GM19099 (cell line): Measurements from ENCODE around the gene STIM2.
A peak's percentile ranks its signal among the peaks of the same experiment; 100 is the strongest.

Source experiments
- POLR2A ChIP-seq: IDR thresholded peaks from 3 replicates; pipeline ENCODE4 v1.6.1; 2011; ENCODE audit warnings: low read depth; ENCODE audit not compliant: insufficient read length; ENCODE audit errors: extremely low read depth

Gene STIM2

DNA sequence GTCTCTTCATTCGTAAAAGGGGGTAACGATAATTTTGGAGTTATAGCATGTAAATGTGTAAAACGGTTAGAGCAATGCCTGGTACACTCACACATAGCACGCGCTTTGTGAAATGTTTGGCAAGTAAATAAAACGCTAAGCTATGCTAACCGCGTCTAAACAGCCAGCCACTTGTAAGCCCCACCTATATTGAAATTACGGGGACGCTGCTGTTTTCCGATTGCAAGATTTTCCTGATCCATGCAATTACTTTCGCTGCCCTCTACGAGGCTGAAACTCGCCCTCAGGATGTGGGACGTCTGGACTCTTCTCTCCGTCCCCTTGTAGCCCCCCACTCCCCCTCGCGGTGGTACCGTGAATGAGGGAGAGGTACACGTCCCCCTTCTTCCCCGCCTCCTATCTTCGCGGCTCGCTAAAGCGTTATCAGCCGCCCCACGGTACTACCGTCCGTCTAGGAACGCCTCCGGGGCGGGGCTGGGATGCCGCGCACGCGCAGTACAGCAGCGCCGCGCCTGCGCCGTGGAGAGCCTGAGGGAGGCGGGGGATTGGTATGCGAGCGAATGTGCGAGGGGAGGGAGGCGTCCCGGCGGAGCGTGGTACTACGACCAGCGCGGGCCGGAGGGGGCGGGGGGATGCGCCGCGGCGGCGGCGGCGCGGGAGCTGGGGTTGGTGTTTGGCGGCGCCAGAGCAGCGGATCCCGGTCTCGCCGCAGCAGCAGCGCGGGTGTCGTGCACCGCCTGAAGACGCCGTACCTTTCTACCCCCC is at the start of gene STIM2:
Gene STIM2, plus strand, starts transcription at position 685 of the 765 bp plus-strand sequence.
- peak; percentile 77 for TF ChIP-seq POLR2A

DNA sequence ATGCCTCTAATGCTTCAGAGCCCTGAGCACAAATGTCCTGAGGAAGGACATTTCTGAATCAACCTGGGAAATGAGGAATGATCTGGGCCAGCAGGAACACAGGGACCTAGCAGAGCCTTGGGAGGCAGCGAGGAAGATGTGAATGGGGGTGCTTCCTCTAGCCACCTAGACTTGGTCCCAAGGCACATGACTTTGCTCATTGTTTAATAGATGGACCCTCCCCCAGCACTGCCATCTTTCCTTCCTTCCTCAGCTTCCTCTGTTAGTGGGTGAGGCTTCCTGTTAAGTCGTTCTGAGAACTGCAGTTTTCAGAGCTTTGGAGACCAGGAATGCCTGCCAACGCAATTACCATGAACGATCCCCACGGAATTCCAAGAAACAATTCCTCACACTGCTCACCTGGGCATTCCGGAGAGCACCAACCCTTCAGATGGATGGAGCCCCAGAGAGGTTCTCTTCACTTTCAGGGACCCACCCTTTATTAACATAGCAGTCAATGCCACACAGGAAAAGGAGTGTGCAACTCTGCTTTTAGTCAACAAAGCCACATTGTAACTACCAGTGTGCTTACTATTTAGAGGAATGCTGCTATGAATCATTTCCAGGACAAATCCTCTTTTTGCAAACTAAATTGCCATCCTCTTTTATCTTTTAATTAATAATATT is 48.5 kb upstream of the STIM2 start:
- TF ChIP-seq POLR2A, result no peak

DNA sequence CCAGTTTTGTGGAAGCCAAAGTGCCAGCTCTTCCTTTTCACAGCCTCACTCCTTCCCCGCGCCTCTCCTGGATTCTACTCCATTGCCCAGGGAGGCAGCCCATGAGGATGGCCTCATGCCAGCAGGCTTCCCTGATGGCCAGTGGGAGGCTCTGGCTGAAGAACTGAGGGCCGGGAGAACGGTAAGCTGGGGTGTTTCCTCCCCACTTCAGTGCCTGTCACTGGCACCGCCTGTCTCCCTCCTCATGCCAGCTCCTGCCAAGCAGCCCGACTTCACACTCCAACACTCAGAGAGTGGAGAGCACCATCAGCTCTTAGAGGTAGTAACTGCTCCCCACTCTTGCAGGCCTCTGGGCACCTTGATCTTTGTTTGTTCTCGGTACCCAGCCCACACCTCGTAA is 46.9 kb upstream of the STIM2 start:
- no peak for TF ChIP-seq POLR2A

DNA sequence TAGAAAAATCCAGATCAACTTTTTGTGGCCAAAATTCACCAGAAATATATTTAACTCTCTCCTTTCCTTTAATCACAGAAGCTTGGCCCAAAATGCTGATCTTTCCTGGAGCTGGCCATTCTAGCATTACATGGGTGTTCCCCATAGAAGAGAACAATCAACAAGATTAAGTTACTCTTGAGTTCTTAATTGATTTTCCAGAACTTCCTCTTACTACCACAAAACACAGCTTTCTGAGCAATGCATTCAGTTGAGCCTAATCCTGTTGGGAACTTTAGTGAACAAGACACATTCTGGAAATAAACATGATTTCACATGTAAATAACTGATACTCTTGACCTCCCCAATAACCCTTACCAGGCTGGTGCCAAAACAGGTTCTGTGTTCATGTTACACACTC is 45.4 kb upstream of the STIM2 start:
- no peak for TF ChIP-seq POLR2A

DNA sequence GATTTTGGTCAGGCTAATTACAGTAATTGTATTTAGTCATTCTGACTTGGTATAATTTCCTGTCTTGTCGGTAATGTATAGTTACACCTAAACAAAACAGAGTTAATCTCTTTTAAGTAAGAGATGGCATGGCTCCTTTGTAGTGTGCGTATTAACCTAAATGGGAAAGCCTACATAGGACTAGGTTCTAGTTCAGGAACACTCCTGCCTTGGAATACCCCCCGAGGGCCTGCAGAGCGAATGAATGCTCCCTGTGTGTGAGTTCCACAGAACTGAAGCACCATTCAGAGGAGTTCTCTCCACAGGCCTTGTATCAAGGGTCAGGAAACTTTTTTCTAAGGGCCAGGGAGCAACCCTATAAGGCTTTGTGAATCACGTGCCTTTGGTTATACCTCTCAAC is 44.9 kb upstream of the STIM2 start:
- no peak for TF ChIP-seq POLR2A

DNA sequence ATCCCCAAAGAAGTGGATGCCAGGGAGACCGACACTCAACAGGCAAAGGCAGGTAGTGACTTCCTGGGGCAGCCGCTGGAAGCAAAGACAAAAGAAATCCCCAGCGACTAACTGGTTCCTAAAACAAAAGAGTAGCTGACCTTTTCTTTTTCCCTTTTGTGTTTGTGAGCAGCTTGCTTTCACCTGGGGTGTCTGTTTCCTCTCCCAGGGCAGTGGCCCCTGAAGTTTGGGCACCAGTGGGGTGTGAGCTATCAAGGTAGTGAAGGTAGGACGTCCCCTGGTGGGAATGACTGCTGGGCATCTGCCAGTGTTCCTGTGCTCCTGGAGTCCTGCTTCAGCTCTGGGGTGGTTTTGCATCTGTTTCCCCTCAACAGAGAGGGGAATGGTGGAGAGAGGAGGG is 41.6 kb upstream of the STIM2 start:
- no peak for TF ChIP-seq POLR2A

DNA sequence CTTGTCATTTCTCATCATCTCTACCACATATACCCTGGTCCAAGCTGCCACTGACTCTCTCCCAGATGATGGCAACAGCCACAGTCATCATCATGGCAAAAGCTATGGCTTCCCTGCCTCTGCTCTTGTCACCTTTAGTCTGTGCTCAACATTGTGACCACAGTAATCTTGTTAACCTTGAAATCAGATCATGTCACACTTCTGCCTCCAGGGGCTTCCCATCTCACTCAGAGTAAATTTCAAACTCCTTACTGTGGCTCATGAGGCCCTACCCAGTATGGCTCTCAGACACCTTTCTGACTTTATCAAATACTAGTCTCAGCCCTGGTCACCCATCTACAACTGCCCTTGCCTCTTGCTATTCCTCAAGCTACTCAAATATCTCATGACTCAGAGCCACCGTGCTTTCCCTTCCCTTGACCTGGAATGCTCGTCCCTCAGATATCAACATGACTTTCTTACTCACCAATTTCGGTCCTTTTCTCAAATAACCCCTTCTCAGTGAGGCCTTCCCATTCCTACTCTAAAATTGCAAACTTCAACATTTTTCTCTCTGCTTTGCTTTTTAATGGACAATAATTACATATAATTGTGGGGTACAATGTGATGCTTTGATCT is 41.1 kb upstream of the STIM2 start:
- no peak for TF ChIP-seq POLR2A

DNA sequence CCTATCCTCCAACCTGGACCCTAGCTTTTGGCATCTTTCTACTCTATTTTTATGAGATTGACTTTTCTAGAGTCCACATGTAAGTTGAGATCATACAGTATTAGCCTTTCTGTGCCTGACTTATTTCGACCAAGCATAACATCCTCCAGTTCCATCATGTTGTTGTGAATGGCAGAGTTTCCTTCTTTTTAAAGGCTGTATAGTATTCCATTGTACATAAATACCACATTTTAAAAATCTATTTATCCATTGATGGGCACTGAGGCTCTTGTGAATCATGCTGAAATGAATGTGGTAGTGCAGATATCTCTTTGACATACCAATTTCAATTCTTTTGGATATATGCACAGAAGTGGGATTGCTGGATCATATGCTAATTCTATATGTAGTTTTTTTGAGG is 40.3 kb upstream of the STIM2 start:
- TF ChIP-seq POLR2A, result no peak

DNA sequence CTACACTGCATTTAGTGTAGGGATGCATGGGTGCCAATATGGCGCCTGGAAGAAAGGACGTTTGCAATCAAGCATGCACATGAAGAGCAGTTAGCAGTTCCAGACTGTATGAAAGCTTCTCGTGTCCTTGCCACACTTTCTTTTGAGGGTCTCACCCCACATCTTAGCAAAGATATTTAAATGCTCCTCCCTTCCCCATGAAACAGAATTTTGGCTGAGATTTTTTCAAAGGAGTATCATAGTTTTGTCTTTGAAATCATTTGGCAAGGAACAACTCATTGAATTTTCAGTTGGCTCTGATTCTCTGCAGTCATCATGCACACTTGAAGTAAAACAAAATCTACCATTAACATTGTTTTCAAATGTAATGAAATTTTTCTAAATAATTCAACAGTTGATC is 39.6 kb upstream of the STIM2 start:
- TF ChIP-seq POLR2A, result no peak

DNA sequence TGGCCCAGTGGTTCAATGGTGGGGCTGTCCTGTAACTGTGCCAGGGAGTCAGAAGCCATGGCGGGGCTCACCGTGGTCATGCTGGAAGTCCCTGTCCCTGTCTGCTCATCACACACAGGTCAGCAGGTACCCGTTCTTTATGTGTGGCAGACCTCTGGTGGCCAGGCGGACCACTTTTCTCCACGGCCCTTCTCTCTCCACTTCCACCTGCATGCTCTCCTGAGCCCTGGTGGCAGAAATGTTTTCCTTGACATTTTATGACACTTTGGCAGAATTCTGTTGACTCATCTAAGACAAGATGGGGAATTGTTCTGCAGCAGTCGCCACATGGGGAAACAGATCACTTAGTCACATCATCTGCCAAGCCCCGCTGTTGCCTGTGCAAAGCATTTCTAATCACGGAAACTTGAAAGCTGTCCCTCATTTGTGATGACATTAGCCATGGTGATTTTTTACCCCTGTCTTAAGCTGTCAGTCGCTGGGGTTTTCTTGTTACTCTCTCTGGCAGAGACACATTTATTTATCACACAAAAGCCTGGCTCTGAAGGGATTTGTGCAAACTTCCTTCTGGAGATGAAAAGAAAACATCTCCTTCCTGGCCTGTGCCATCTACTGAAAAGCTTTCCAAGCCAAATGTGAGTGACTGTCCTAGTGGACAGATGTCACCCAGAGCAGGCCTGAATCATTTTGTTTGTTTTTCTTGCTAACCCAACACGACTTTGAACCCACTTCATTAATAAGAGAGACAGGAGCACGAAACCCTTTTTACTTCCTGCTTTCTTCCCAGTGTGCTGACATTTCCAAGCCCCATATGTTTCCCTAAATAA is 38.8 kb upstream of the STIM2 start:
- no peak for TF ChIP-seq POLR2A

DNA sequence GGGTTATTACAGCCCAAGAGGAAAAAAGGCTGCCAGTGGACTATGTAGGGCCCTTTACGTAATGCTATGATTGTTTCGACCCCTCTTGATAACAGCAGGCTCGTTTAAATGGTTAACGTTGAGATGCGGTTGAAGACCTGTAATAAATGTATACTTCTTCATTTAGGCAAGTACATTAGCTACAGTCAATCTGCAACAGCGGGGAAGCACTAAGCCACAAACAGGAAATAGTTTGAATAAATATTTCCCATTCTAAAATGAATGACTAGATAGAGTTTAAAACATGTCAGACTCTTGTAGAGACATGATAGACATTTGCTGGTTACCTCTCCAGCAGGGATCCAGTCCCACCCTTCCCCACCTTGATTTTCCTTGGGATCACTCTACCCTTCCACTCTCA is 38.1 kb upstream of the STIM2 start:
- no peak for TF ChIP-seq POLR2A

DNA sequence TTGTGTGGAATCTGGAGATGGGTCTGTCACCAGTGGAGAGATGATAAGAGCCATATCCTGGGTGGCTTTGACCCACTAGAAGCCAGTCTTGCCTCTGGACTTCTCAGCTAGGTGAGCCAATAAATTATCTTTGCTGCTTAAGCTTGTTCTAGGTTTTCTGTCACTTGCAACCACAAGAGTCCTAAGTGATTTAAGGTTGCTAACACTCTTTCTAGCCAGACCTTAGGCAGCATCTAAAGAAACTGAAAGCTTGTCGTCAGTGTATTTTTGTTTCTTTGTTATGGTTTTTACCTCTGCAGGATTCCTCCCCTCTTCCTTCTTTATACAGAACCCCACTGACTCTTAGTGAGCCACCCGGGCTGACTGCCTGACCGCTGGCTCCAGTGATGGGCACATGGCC is 37.1 kb upstream of the STIM2 start:
- no peak for TF ChIP-seq POLR2A

DNA sequence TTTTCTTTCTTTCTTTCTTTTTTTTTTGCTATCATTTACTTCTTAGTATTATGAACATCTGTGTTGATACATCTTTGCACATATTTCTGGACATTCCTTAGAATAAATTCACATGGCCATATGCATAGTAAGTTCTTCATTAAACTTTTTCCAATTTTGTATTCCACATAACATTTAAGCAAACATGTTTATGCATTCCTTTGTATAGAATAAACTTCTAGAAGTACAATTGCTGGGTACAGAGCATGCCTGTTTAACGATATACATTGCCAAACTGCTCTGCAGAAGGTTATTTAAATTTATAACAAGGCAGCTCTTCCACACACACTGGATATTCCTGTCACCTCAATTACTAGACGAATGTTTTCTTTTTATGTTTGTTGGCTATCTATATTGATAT is 36.0 kb upstream of the STIM2 start:
- no peak for TF ChIP-seq POLR2A

DNA sequence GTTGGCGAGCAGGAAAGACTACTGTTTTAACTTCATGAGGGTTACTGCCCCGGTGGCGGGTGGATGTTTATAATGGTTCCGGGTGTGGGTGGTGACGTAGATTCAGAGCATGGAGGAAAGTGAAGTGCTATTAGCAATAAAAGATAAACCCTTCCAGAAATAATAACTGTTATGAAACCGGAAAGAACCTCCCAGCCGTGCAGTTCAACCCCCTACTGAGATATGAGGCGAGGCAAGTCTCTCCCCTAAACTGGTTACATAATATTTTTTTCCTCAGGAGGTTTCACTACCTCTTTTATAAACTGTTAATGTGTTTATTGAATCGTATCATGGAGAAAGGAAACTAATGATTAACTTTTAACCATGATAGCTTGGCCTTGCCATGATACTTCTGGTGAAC is 33.9 kb upstream of the STIM2 start:
- no peak for TF ChIP-seq POLR2A

DNA sequence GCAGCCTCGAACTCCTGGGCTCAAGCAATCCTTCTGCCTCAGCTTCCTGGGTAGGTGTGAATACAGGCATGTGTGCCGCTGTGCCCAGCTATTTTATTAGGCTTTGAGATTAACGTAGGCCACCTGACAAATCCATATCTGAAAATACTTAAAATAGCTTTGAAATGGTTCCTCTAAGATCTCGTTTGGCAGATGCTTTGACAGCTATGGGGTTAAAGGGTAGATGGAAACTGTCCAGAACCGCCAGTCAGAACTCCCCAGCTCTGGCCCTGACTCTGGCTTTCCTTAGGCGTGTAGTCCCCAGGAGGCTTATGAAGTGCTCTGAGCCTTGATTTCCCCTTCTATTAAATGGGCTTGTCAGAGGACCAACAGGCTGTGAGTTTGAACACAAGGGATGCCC is 32.8 kb upstream of the STIM2 start:
- TF ChIP-seq POLR2A, result no peak
